Endothelial cell of umbilical vein (primary cell): ENCODE data around the gene IDI2. TPM values are rescaled to one million over a fixed set of nuclear protein-coding genes. Genes with fewer than 3 reads are reported as not detected.

ENCODE experiments used
- BruUV-seq: library from RNA; stranded (reverse); fragments of 400-500 nt; replicated peaks from 2 replicates; lab custom pipeline; 2021; lab: Mats Ljungman, UMichigan
- CTCF ChIA-PET: fragments of 300-600, 350-600 bp; sonication (Branson Sonifier 250); formaldehyde crosslinking; loops from one replicate; lab custom pipeline; 2021; ENCODE audit warnings: antibody characterized with exemption, inconsistent platforms; lab: Charles Lee
- POLR2A ChIA-PET: fragments of 300-600, 350-600 bp; sonication (Branson Sonifier 250); formaldehyde crosslinking; loops from one replicate; lab custom pipeline; 2021; ENCODE audit warnings: antibody characterized with exemption, inconsistent platforms; lab: Charles Lee
- DNase-seq: peaks from one replicate; pipeline ENCODE4 v3.0.0-alpha.2; 2011; ENCODE audit warnings: low read depth, low spot score
- FAIRE-seq: peaks from 2 replicates; lab custom pipeline; 2011; peaks lifted over from hg19 to GRCh38; lab: Jason Lieb, UNC
- H2AFZ ChIP-seq: 2 replicates; pipeline ENCODE4 v1.6.0; 2012; ENCODE audit warnings: low read depth, low read length, control low read depth, inconsistent platforms
- H3K27ac ChIP-seq: 2 replicates; pipeline ENCODE4 v1.5.1; 2011; ENCODE audit warnings: low read depth, mild to moderate bottlenecking, control low read depth, low read length, moderate library complexity; ENCODE audit not compliant: insufficient read depth
- H3K27me3 ChIP-seq, 2 experiments: 2 replicates each; pipeline versions ENCODE4 v1.6.0 to v1.6.1; 2011; ENCODE audit warnings: low read length in 2 of 2, mixed read lengths in 1 of 2; ENCODE audit not compliant: control insufficient read depth in 2 of 2, insufficient read depth in 2 of 2
- H3K36me3 ChIP-seq, 2 experiments: 2 replicates in 1 of 2; 3 replicates in 1 of 2; pipeline ENCODE4 v1.5.1; 2011; ENCODE audit warnings: low read length in 2 of 2, mild to moderate bottlenecking in 1 of 2, moderate library complexity in 1 of 2; ENCODE audit not compliant: control insufficient read depth in 2 of 2, insufficient read depth in 2 of 2; ENCODE audit errors: extremely low read depth in 1 of 2
- H3K4me1 ChIP-seq: 3 replicates; pipeline ENCODE4 v1.5.1; 2011; ENCODE audit warnings: mild to moderate bottlenecking, low read length; ENCODE audit not compliant: control insufficient read depth, insufficient read depth; ENCODE audit errors: extremely low read depth
- H3K4me2 ChIP-seq: 2 replicates; pipeline ENCODE4 v1.6.1; 2011; ENCODE audit warnings: low read length, control low read depth, mixed read lengths; ENCODE audit not compliant: insufficient read depth
- H3K4me3 ChIP-seq, 3 experiments: fragments of 200-600 bp in 1 of 3; sonication (generic), shearing (Covaris generic) in 1 of 3; replicated peaks in 1 of 3; 2 replicates each; pipeline ENCODE4 v1.5.1; 2011 to 2016; ENCODE audit warnings: control low read depth in 3 of 3, low read length in 3 of 3, mild to moderate bottlenecking in 2 of 3, inconsistent platforms in 1 of 3, low read depth in 1 of 3, moderate library complexity in 1 of 3; ENCODE audit not compliant: insufficient read depth in 1 of 3
- H3K79me2 ChIP-seq: 2 replicates; pipeline ENCODE4 v1.6.0; 2012; ENCODE audit warnings: low read length, inconsistent platforms; ENCODE audit not compliant: control insufficient read depth, insufficient read depth
- H3K9ac ChIP-seq: replicated peaks from 2 replicates; pipeline ENCODE3; 2011; ENCODE audit warnings: low read length, control low read depth; ENCODE audit not compliant: insufficient read depth; ENCODE audit errors: extremely low read depth
- H3K9me1 ChIP-seq: replicated peaks from 3 replicates; pipeline ENCODE4 v1.6.0; 2011; ENCODE audit warnings: mild to moderate bottlenecking, low read length; ENCODE audit not compliant: control insufficient read depth, insufficient read depth; ENCODE audit errors: extremely low read depth
- H3K9me3 ChIP-seq: replicated peaks from 2 replicates; pipeline ENCODE4 v1.5.1; 2012; ENCODE audit warnings: low read length, inconsistent platforms; ENCODE audit not compliant: control insufficient read depth, insufficient read depth
- H4K20me1 ChIP-seq: replicated peaks from 2 replicates; pipeline ENCODE3; 2011; ENCODE audit warnings: mild to moderate bottlenecking, low read length; ENCODE audit not compliant: control insufficient read depth, insufficient read depth; ENCODE audit errors: extremely low read depth
- EZH2 ChIP-seq: IDR thresholded peaks from 2 replicates; pipeline ENCODE4 v1.6.1; 2012; ENCODE audit warnings: borderline replicate concordance, low read depth, mild to moderate bottlenecking, moderate library complexity, low read length, inconsistent platforms; ENCODE audit not compliant: severe bottlenecking
- FOS ChIP-seq: IDR thresholded peaks from 2 replicates; pipeline ENCODE4 v1.6.1; 2011; ENCODE audit warnings: mild to moderate bottlenecking, low read length, moderate library complexity, borderline replicate concordance; ENCODE audit not compliant: insufficient read depth
- GATA2 ChIP-seq: IDR thresholded peaks from 2 replicates; pipeline ENCODE4 v1.7.0; 2011; ENCODE audit warnings: low read depth, mild to moderate bottlenecking, moderate library complexity, mixed read lengths, low read length; ENCODE audit not compliant: insufficient read length, insufficient read depth
- JUN ChIP-seq: IDR thresholded peaks from 2 replicates; pipeline ENCODE4 v1.6.1; 2011; ENCODE audit warnings: borderline replicate concordance, low read depth; ENCODE audit not compliant: insufficient read length, insufficient read depth
- MYC ChIP-seq: IDR thresholded peaks from one replicate; pipeline ENCODE4 v1.6.1; 2011; ENCODE audit warnings: mild to moderate bottlenecking, low read depth, low read length
- POLR2A ChIP-seq: IDR thresholded peaks from 2 replicates; pipeline ENCODE4 v1.6.1; 2012; ENCODE audit warnings: low read depth, mild to moderate bottlenecking, control low read depth, low read length
- POLR2AphosphoS5 ChIP-seq: IDR thresholded peaks from 2 replicates; pipeline ENCODE4 v1.6.1; 2012; ENCODE audit warnings: low read depth, mild to moderate bottlenecking, control low read depth, low read length, moderate library complexity; ENCODE audit not compliant: insufficient read depth
- dilution Hi-C: fragments of 300-500 bp; cut with MboI; formaldehyde crosslinking; loops from one replicate; pipeline ENCODE4 v1.15.0; 2019; ENCODE audit warnings: low sequenced_read_pairs; ENCODE audit not compliant: extremely low pct_ligation_motif_present
- intact Hi-C: fragments of 100-400 bp; cut with micrococcal nuclease; formaldehyde crosslinking; loops from one replicate; pipeline ENCODE4 v1.10.0; 2022
- polyA plus RNA-seq, 4 experiments: library from polyadenylated mRNA; depleted of rRNA in 3 of 4; stranded (reverse) in 3 of 4; unstranded in 1 of 4; fragments of >200 nt; gene quantifications; 2 replicates each; pipeline versions ENCODE4 v1.2.1 to v1.2.3, GENCODE V29; 2011 to 2012; ENCODE audit warnings: missing spikeins in 1 of 4
- total RNA-seq: library from RNA; stranded (reverse); gene quantifications from 2 replicates; pipeline ENCODE4 v1.2.3, GENCODE V29; 2021
- TF ChIP-seq, protein P1 (sequence below): IDR thresholded peaks from 2 replicates; pipeline ENCODE4 v1.6.1; 2011; ENCODE audit not compliant: insufficient read depth, insufficient read length
- TF ChIP-seq, protein P2 (sequence below), 2 donors: IDR thresholded peaks; 1 replicate in 1 of 2; 2 replicates in 1 of 2; pipeline ENCODE4 v1.5.1; 2011; ENCODE audit warnings: low read length in 2 of 2, mild to moderate bottlenecking in 2 of 2, moderate library complexity in 2 of 2, control low read depth in 1 of 2, inconsistent platforms in 1 of 2, low read depth in 1 of 2; ENCODE audit not compliant: insufficient read depth in 1 of 2; ENCODE audit errors: extremely low read depth in 1 of 2

IDI2 gene
- total and polyA plus RNA-seq, 2 donors (not counting 3 experiments of a cell fraction or from before 2014, with no cell fraction given): not detected

DNA sequence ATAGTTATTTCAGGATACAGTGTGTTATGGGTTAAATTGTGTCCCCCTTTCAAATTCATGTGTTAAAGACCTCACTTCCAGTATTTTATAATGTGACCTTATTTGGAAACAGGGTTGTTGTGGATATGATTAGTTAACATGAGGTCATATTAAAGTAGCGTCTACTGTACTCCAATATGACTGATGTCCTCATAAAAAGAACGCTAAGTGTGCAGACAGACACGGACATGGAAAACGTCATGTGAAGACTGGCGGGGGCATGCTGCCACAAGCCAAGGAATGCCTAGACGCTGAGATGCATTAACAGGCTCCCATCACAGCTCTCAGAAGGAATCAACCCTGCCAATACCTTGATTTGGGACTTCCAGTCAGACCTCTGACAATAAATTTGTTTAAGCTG lies 29.0 kb upstream of the IDI2 start:
- POLR2A ChIA-PET: interaction anchor here (0.6 kb wide), 1 partner anchor 11 kb away, joined by 4 read pairs; no protein-coding TSS in a partner anchor
- peaks cover 35% of the 10 kb centered on the region for H3K4me1 ChIP-seq
- H3K4me3 ChIP-seq: peak overlapping the region in 1 of 3 experiments; percentile 75
- H4K20me1 ChIP-seq: no peaks in the 10 kb centered on the region
- dilution Hi-C loops (no loop called here), intact Hi-C loops (no loop called here)
- H3K27me3 ChIP-seq: no peaks in the 10 kb centered on the region
- no peak overlapping the region for H3K27ac ChIP-seq
- no TSS peak for BruUV-seq
- no peaks in the 10 kb centered on the region for H3K9me3 ChIP-seq
- DNase-seq: no peak
- H3K9ac ChIP-seq: no peak overlapping the region
- H3K4me2 ChIP-seq: peak overlapping the region; percentile 64
- TF ChIP-seq POLR2A (no peak), GATA2 (no peak), JUN (no peak)
- no peaks in the 10 kb centered on the region for H3K9me1 ChIP-seq
- no peak for FAIRE-seq
- no peak overlapping the region for H2AFZ ChIP-seq
- CTCF ChIA-PET: no interaction called here
- peaks cover 76% of the 10 kb centered on the region for H3K79me2 ChIP-seq
- H3K36me3 ChIP-seq: peaks cover 0 to 4% of the 10 kb centered on the region in 2 experiments

DNA sequence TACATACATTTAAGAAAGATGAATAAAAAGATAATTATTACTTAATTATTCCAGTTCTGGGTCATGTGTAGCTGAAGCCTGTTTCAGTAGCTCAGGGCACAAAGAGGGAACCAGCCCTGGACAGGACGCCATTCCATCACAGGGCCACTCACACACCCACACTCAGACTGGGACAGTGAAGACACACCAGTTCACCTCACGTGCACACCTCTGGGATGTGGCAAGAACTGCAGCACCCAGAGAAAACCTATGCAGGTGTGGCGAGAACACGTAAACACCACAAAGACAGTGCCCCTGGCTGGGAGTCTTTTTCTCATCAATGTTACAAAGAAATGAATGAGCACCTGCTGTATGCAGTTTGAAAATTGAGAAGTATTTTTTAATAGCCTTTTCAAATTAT lies 24.9 kb upstream of the IDI2 start:
- FAIRE-seq: no peak
- intact Hi-C loops: no loop called here
- POLR2A ChIA-PET: no interaction called here

More for the DNA sequence above, 24.9 kb upstream of the IDI2 start:
- Histone ChIP-seq H3K4me1 (peaks cover 33% of the 10 kb centered on the region), H3K9ac (peak overlapping the region; percentile 88), H3K4me2 (peak overlapping the region; percentile 96), H3K79me2 (peaks cover 72% of the 10 kb centered on the region), H4K20me1 (no peaks in the 10 kb centered on the region), H3K27ac (no peak overlapping the region), H3K4me3 (peak overlapping the region in 2 of 3 experiments; percentile 86 to 96), H3K27me3 (no peaks in the 10 kb centered on the region), H3K9me1 (no peaks in the 10 kb centered on the region), H2AFZ (no peak overlapping the region), H3K36me3 (peaks cover 0 to 4% of the 10 kb centered on the region in 2 experiments), H3K9me3 (no peaks in the 10 kb centered on the region)
- no peak for DNase-seq
- CTCF ChIA-PET: interaction anchor here (1.7 kb wide), 1 partner anchor 12 kb away, joined by 6 read pairs; no protein-coding TSS in a partner anchor
- TF ChIP-seq POLR2AphosphoS5 (no peak), JUN (no peak), POLR2A (no peak), MYC (no peak), GATA2 (no peak), EZH2 (no peak), FOS (no peak)
- TF ChIP-seq, protein P1, sequence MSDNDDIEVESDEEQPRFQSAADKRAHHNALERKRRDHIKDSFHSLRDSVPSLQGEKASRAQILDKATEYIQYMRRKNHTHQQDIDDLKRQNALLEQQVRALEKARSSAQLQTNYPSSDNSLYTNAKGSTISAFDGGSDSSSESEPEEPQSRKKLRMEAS: no peak
- TF ChIP-seq, protein P2, sequence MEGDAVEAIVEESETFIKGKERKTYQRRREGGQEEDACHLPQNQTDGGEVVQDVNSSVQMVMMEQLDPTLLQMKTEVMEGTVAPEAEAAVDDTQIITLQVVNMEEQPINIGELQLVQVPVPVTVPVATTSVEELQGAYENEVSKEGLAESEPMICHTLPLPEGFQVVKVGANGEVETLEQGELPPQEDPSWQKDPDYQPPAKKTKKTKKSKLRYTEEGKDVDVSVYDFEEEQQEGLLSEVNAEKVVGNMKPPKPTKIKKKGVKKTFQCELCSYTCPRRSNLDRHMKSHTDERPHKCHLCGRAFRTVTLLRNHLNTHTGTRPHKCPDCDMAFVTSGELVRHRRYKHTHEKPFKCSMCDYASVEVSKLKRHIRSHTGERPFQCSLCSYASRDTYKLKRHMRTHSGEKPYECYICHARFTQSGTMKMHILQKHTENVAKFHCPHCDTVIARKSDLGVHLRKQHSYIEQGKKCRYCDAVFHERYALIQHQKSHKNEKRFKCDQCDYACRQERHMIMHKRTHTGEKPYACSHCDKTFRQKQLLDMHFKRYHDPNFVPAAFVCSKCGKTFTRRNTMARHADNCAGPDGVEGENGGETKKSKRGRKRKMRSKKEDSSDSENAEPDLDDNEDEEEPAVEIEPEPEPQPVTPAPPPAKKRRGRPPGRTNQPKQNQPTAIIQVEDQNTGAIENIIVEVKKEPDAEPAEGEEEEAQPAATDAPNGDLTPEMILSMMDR (IDR thresholded peaks at IDR 0.05; ENCODE audit: extremely low read depth in 1 of 2, insufficient read depth in 1 of 2, low read depth in 1 of 2, low read length in 2 of 2): no peak
- dilution Hi-C loops: no loop called here
- no TSS peak for BruUV-seq
